IPS-15b (cell line): ENCODE results near the gene ZNF831.

ENCODE experiments used
- H3K27me3 ChIP-seq: one replicate; pipeline ENCODE4 v1.6.1; 2013; ENCODE audit warnings: low read length; ENCODE audit not compliant: control insufficient read depth, insufficient read depth
- H3K36me3 ChIP-seq: one replicate; pipeline ENCODE4 v1.6.1; 2013; ENCODE audit warnings: low read length; ENCODE audit not compliant: control insufficient read depth, insufficient read depth
- H3K4me1 ChIP-seq: one replicate; pipeline ENCODE4 v1.6.1; 2013; ENCODE audit warnings: mild to moderate bottlenecking, low read length; ENCODE audit not compliant: control insufficient read depth, insufficient read depth
- H3K4me3 ChIP-seq: one replicate; pipeline ENCODE4 v1.5.1; 2013; ENCODE audit warnings: low read depth, low read length
- H3K9ac ChIP-seq: one replicate; pipeline ENCODE4 v1.6.1; 2013; ENCODE audit warnings: low read depth, mild to moderate bottlenecking, low read length
- H3K9me3 ChIP-seq: one replicate; pipeline ENCODE4 v1.6.1; 2013; ENCODE audit warnings: mild to moderate bottlenecking, low read length; ENCODE audit not compliant: control insufficient read depth, insufficient read depth

ZNF831 gene

DNA sequence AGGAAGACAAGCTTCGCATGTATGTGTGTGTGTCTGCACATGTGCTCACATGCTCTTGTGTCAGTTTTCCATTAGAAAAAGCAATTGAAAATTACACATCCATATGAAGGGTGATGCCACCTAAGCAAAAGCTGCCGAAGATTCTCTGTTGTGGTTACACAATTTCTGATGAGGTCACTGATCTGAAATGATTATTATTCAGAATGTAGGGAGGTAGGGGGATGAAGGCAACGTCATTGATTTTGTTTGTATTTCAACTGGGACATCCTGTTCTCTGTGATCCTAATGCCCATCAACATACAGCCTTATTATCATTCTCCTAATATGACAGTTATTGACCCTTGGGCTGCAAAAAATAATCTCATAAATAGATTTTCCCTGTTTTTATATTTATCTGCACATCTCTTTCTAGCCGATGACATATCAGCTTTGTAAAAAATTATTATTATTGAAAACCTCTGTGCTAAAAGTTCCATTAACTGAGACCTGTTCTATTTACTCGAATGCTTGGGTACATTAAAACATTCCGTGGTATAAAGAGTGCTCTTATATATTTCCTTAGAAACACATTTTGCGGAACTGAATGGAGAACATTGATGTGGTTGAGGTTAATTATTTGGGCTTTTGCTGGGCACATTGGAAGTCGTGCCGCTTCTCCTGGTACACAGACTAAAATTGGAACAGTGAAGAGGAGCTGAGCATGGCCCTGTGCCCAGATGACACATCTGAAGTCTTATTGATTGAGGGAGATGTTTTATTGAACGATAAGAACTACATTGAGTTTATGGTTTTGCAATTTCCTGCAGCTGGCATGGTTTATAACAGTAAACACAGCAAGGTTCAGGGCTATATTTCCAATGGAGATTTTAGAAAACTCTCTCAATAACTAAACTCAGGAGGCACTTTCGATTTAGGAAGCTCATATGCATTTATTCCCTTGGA lies 51.3 kb downstream of the ZNF831 start:
- Histone ChIP-seq H3K4me3 (no peak overlapping the region), H3K9me3 (no peaks in the 10 kb centered on the region), H3K9ac (no peak overlapping the region), H3K36me3 (no peaks in the 10 kb centered on the region), H3K4me1 (no peaks in the 10 kb centered on the region), H3K27me3 (peaks cover 2% of the 10 kb centered on the region)

DNA sequence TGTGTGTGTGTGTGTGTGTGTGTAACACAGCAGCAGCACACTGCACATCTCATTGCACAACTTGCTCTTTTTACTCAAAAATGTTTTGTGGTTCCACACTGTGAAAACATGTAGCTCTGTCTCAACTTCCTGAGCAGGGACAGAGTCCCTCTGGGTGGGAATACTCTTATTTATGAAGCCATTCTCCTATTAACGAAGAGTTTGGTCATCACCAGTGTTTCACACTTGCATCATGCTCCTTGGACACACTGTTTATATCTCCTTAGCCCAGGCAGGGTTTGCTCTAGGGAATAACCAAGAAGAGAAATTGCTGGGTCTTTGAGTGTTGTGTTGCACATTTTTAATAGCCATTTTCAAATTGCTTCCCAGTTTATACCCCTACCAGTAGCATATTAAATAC lies 53.6 kb downstream of the ZNF831 start:
- no peaks in the 10 kb centered on the region for H3K36me3 ChIP-seq
- peaks cover 20% of the 10 kb centered on the region for H3K27me3 ChIP-seq
- peaks cover 6% of the 10 kb centered on the region for H3K4me1 ChIP-seq
- no peak overlapping the region for H3K9ac ChIP-seq
- H3K9me3 ChIP-seq: no peaks in the 10 kb centered on the region
- no peak overlapping the region for H3K4me3 ChIP-seq

DNA sequence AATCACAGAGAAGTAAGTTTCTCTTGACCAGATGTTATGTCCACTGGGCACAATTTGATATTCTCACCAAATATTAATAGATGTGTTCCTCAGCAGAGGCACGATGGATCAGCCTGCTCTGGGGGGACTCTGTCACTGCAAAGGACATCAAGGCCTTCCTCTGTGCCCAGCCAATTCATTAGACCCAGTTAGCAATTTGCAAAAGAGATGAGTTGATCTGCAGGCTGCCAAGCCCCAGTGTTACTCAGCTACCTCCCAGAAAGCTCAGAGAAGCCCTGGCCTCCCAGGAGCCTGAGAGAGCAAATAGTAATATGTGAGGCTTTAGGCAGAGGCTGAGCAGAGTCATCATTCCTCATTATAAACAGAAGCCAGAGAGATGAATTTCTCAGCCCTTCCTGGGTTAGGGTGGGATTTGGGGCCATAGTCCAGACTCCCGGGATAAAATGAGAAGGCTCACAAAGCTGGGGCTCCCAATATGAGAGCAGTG lies 54.2 kb downstream of the ZNF831 start:
- H3K27me3 ChIP-seq: peaks cover 20% of the 10 kb centered on the region
- H3K4me1 ChIP-seq: peaks cover 6% of the 10 kb centered on the region
- no peak overlapping the region for H3K9ac ChIP-seq
- no peaks in the 10 kb centered on the region for H3K36me3 ChIP-seq
- no peak overlapping the region for H3K4me3 ChIP-seq
- no peaks in the 10 kb centered on the region for H3K9me3 ChIP-seq

DNA sequence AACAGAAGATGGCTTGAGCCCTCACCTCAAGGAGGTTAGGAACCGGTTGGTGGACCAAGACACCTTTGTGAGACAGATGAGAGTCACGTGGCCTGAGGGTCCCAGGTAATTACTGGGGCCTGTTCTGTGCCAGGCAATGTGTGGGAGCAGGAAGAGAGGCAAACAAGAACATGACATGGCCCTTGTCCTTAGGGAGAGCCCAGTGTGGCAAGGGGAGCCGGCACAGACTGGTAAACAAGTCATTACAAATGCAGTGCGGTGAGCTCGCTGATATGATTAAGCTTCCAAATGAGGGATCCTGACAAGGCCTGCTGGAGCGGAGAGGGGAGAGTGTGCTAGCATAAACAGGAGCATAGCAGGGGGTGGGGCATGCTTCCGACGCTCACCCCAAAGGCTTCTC lies 55.6 kb downstream of the ZNF831 start:
- Histone ChIP-seq H3K27me3 (peaks cover 34% of the 10 kb centered on the region), H3K36me3 (no peaks in the 10 kb centered on the region), H3K4me3 (no peak overlapping the region), H3K9me3 (no peaks in the 10 kb centered on the region), H3K4me1 (peaks cover 6% of the 10 kb centered on the region), H3K9ac (no peak overlapping the region)

DNA sequence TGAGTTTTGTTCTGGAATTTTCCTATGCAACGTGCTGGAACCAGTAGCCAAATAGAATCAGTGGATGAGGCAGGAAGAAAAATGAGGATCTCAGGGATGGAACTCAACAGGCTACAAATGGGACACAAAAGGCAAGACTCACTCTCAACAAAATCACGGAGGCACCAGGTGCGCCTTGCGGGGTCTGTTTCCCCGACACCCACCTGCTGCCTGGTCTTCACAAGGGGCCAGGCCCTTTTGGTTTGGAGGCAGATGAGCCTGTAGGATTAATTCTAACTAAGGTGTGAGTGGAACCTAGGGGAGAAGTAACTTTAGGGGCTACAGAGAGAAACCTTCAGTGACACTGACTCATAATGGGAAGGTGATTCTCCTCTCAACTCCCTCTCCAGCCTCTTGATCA lies 56.5 kb downstream of the ZNF831 start:
- no peaks in the 10 kb centered on the region for H3K9me3 ChIP-seq
- peaks cover 6% of the 10 kb centered on the region for H3K4me1 ChIP-seq
- H3K27me3 ChIP-seq: peaks cover 39% of the 10 kb centered on the region
- no peak overlapping the region for H3K9ac ChIP-seq
- no peaks in the 10 kb centered on the region for H3K36me3 ChIP-seq
- no peak overlapping the region for H3K4me3 ChIP-seq

DNA sequence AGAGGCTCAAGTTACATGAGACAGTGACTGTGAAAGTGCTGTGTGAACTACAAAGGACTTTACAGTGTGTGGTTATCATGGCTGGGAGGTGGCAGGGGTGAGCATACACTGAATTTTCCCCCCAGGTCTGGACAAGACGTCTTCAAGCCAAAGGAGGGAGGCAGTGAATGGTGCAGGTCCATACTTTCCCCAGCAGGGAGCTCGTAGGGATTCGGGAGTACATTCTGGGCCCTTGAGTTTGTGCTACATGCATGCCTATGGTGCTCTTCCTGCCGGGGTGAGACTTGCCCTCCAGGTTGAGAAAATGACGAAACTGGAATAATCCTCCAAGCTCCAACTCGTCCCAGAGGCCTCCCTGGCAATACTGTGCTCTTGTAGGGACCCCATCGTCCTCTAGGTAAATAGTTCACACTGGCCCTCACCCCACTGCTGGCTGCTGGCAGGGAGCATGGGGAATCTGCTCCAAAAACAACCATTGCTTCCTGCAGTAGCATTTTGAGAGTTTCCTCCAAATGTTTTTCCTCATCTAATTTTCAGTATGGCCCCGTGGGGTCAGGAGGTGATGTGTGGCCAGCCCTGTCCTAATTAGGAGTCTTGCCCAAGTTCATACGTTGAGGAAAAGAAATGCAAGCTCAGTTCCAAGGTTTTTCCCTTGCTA lies 57.6 kb downstream of the ZNF831 start:
- no peaks in the 10 kb centered on the region for H3K36me3 ChIP-seq
- peaks cover 39% of the 10 kb centered on the region for H3K27me3 ChIP-seq
- H3K4me3 ChIP-seq: no peak overlapping the region
- H3K9me3 ChIP-seq: no peaks in the 10 kb centered on the region
- H3K9ac ChIP-seq: no peak overlapping the region
- H3K4me1 ChIP-seq: peaks cover 6% of the 10 kb centered on the region

DNA sequence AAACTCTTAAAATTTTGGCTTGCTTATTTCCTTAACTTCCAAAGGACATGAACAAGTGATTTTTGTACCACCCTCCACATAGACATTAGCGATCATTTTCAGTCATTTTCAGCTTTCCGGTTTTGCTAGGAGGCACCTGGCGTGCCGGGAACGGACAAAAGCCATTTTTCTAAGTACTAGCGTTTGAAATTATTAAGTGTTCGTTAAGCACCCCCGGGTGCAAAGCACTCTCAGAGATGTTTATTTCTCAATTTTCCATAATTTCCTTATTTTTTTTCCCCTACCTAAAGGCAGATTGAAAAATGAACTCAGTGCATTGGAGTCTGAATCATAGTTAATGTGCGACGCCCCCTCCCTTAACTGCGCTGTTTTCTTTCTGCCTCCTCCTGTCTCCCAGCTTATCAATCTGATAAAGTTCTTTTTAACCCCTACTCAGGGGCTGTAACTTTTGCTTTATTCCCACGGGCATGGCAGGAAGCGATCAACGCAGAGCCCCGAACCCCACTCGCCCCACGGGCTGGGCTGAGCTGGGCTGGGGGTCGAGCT lies 58.2 kb downstream of the ZNF831 start:
- H3K27me3 ChIP-seq: peaks cover 39% of the 10 kb centered on the region

DNA sequence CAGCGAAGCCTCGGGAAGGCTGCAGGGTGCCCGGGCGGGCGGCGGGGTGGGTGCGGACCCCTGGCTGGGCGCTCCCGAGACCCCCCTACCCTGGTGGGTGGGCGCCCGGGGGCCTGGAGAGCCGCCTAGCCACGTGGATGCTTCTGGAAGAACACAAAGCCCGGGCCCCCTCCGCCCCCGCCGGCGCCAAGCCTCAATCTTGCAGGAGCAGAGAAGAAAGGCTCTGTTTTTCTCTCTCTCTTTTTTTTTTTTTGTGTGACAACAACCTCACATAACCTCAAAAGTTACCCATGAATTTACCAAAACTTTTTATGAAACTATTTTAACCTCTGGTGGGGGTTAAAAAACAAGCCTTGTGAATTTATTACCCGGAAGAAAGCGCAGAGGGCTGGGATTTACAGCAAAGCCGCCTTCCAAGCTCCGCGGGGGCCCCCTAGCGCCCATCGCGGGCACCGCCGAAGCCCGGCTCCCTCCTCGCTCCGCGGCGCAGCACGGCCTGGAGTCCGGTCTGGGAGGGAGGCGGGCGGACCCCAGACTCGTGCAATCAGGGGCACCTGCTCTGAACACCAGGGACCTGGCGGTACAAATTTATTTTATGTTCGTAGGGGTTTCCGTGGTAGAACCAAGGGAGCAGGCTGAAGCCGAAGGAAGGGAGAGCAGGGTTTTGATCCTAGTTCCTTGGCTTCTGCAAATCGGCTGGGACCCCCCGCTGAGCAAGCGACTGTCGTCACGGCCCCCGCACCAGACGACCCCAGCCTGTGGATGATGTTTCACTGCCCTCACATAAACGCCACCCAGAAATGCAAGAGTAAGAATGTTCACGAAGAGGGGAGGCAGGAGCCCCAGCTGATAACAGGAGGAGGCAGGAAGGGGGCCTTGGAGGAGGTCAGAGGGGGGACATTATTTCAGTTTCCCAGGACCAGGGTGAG lies 58.9 kb downstream of the ZNF831 start:
- H3K27me3 ChIP-seq: peaks cover 39% of the 10 kb centered on the region
- H3K4me3 ChIP-seq: peak overlapping the region; percentile 71
- H3K4me1 ChIP-seq: peaks cover 6% of the 10 kb centered on the region
- no peaks in the 10 kb centered on the region for H3K36me3 ChIP-seq
- no peaks in the 10 kb centered on the region for H3K9me3 ChIP-seq
- no peak overlapping the region for H3K9ac ChIP-seq

More for the DNA sequence above, 58.2 kb downstream of the ZNF831 start:
- no peaks in the 10 kb centered on the region for H3K9me3 ChIP-seq
- no peak overlapping the region for H3K9ac ChIP-seq
- H3K4me3 ChIP-seq: peak overlapping the region; percentile 71
- H3K36me3 ChIP-seq: no peaks in the 10 kb centered on the region
- peaks cover 6% of the 10 kb centered on the region for H3K4me1 ChIP-seq

DNA sequence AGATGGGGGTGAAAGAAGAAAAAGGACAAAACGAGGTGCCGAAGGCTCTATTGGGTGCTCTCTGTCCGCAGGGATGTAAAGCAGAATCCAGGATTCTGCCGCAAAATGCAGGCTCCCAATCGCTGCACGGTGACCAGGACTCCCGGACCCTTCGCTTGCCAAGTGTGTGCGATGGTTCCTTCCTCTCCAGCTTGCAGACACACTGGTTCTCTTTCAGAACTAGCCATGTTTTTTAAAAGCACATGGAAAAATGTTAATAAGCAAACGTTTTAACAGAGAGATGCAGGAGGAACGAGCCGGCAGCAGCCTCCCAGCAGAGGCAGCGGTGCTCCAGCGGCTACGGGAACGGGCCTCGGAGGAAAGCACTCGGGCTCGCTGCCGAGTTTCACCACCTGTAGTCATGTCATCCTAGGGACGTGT lies 59.6 kb downstream of the ZNF831 start:
- Histone ChIP-seq H3K4me3 (peak overlapping the region; percentile 71), H3K9ac (no peak overlapping the region), H3K36me3 (no peaks in the 10 kb centered on the region), H3K9me3 (no peaks in the 10 kb centered on the region), H3K4me1 (peaks cover 6% of the 10 kb centered on the region), H3K27me3 (peaks cover 39% of the 10 kb centered on the region)

DNA sequence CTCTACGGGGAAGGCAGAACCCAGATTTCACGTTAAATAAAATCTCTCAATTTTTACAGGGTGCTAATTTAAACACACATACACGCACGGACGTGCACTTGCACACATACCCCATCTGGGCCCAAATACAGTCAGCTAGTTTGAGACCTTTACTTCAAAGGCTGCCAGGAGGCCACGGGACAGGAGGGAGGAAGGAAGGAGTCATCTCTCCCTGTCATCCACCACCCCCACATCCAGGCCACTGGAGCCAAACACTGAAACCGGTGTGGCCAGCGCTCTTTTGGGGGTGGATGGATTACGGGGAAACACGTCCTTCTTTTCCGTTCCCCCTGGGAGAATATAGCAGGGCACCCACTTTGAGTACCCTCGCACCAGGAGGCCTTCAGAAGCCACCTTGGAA lies 60.1 kb downstream of the ZNF831 start:
- Histone ChIP-seq H3K27me3 (peaks cover 39% of the 10 kb centered on the region), H3K9ac (no peak overlapping the region), H3K36me3 (no peaks in the 10 kb centered on the region), H3K9me3 (no peaks in the 10 kb centered on the region), H3K4me1 (peaks cover 6% of the 10 kb centered on the region), H3K4me3 (no peak overlapping the region)

DNA sequence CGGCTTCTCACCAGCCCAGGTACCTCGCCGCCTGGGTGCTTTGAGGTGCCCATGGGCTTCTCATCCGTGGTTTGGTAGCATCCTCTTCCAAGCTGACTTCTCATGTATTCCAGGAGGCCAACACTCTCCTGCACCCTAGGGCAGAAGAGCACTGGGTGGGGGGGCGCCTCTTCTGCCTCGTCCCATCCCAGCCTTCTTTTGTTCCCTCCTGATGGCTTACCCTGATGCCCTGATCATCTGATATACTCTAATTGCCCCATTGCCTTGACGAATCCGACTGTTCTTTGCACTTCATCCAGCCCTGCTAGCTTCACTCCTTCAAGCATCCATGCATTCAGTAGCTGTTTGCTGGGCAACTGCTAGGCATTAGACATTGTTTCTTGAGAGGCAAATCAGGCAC lies 60.6 kb downstream of the ZNF831 start:
- Histone ChIP-seq H3K4me1 (peaks cover 6% of the 10 kb centered on the region), H3K4me3 (no peak overlapping the region), H3K9me3 (no peaks in the 10 kb centered on the region), H3K36me3 (no peaks in the 10 kb centered on the region), H3K27me3 (peaks cover 39% of the 10 kb centered on the region), H3K9ac (no peak overlapping the region)
